ENCODE measurements around the gene METAP1. TPM values are rescaled to one million over a fixed set of nuclear protein-coding genes. Genes with fewer than 3 reads are reported as not detected.
"Not testable (repeated sequence)": the region's sequence is repeated elsewhere in the genome, so short reads cannot be mapped to it uniquely, and the experiment has no call there.

Gene METAP1
- polyA plus RNA-seq, 1 experiment: 74.0 TPM

DNA sequence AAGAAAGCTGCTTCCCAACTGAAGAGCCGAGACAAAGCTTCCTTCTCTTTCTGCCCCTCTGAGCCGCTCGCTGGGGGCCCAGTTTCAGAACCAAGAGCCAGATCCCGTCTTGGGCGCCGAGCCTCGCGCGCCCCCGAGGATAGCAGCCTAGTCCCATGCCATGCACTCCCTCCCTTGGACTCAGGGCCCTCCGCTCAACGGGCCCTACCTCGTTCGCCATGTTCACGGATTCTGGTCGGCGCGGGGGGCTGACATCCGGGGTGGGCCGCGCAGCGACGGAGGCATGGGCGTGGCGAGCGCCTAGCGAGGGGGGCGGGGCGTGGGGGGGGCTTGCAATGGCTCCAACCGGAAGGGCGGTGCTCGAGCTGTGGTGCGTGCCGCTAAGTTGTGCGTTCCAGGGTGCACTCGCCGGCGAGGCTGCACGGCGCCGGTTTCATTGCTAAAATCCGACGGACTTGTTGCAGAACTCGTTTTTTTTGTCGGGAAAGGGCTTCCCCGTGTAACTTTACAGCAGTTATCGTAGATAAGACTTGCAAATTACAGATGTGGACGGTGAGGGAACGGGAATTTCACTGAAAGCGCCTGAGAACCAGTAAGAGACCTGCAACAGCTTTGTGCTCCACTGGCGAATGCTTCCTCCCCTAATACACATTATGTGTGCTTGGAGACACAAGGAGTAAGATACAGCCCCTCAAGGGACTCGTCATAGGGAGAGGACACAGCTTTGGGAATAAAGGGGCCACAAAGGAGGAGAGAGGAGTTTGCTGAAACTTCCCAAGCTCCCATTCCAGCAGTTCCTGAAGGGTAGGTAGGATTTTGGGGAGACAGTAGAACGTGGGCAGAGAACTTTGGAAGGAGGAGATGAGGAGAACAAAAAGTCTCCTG lies 93.2 kb downstream of the METAP1 start, which contains the start of gene ADH5:
TSS of gene ADH5 (minus strand) at position 308 of the 885 bp plus-strand sequence. CDS start at position 220, 88 bp downstream.
- no peak for TF ChIP-seq CTCF (IDR thresholded peaks at IDR 0.05; ENCODE audit: low read depth, low read length)
- no peaks in the 10 kb centered on the region for H3K27me3 ChIP-seq (ENCODE audit: control insufficient read depth, insufficient read depth, low read length)
- ChIA-PET POLR2A (interaction anchor here (0.5 to 2.3 kb wide), 12 partner anchors 9 to 945 kb away, joined by 3 to 5 read pairs (median 4); partner anchors contain the start of gene METAP1), CTCF (interaction anchor here (0.6 to 1.6 kb wide), 4 partner anchors 33 to 317 kb away, joined by 4 to 6 read pairs (median 4); partner anchors contain the start of gene METAP1)
- H3K4me3 ChIP-seq (ENCODE audit: low read depth, low read length): peak within 1 kb of the TSS; percentile 90
- H3K9me3 ChIP-seq (ENCODE audit: control insufficient read depth, insufficient read depth, low read length): peaks cover 5% of the 10 kb centered on the region; the same call in 1 of the 2 replicates
- H3K27ac ChIP-seq (ENCODE audit: low read depth, low read length): peak within 1 kb of the TSS; percentile 94
- peak; percentile 55 for DNase-seq (ENCODE audit: low read depth, low spot score)

GRCh38 chr4:99090481-99091215 lies 95.1 kb downstream of the METAP1 start:
- DNase-seq (ENCODE audit: low read depth, low spot score): no peak
- Histone ChIP-seq H3K9me3 (ENCODE audit: control insufficient read depth, insufficient read depth, low read length) (peaks cover 5% of the 10 kb centered on the region; the same call in 1 of the 2 replicates), H3K27ac (ENCODE audit: low read depth, low read length) (no peak overlapping the region), H3K4me3 (ENCODE audit: low read depth, low read length) (peak overlapping the region; percentile 90), H3K27me3 (ENCODE audit: control insufficient read depth, insufficient read depth, low read length) (no peaks in the 10 kb centered on the region)
- POLR2A ChIA-PET: no interaction called here
- CTCF ChIA-PET: interaction anchor here (0.6 kb wide), 1 partner anchor 315 kb away, joined by 6 read pairs; no protein-coding TSS in a partner anchor
- TF ChIP-seq CTCF (IDR thresholded peaks at IDR 0.05; ENCODE audit: low read depth, low read length): no peak

DNA sequence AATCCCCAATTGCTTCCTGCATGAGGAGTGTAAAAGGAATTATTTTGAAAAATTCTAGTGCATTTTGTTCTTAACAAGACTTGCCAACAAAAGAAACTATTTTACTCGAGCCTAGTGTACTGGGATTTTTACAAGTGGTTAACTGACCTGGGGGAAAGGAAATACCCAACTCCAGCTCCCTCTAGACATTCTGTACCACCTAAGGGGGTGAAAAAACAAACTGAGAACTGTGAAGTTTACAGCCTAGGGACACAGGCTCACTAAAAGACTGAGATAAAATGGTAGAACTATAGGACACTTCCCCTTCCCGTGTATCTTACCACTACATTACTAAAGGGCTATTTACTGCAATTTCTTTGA lies 95.7 kb downstream of the METAP1 start:
- POLR2A ChIA-PET: no interaction called here
- DNase-seq (ENCODE audit: low read depth, low spot score): no peak
- H3K27me3 ChIP-seq (ENCODE audit: control insufficient read depth, insufficient read depth, low read length): no peaks in the 10 kb centered on the region
- CTCF ChIA-PET: no interaction called here
- H3K9me3 ChIP-seq (ENCODE audit: control insufficient read depth, insufficient read depth, low read length): peaks cover 5% of the 10 kb centered on the region; the same call in 1 of the 2 replicates
- peak overlapping the region; percentile 90 for H3K4me3 ChIP-seq (ENCODE audit: low read depth, low read length)
- no peak overlapping the region for H3K27ac ChIP-seq (ENCODE audit: low read depth, low read length)
- TF ChIP-seq CTCF (IDR thresholded peaks at IDR 0.05; ENCODE audit: low read depth, low read length): no peak

GRCh38 chr4:99091841-99092240 lies 96.3 kb downstream of the METAP1 start:
- H3K27me3 ChIP-seq (ENCODE audit: control insufficient read depth, insufficient read depth, low read length); POLR2A ChIA-PET; H3K9me3 ChIP-seq (ENCODE audit: control insufficient read depth, insufficient read depth, low read length): not testable (repeated sequence)

GRCh38 chr4:99099311-99099710 lies 103.8 kb downstream of the METAP1 start:
- ChIA-PET CTCF (interaction anchor here (1.4 kb wide), 1 partner anchor 363 kb away, joined by 4 read pairs; no protein-coding TSS in a partner anchor), POLR2A (no interaction called here)
- H3K9me3 ChIP-seq (ENCODE audit: control insufficient read depth, insufficient read depth, low read length): peaks cover 5% of the 10 kb centered on the region; the same call in 1 of the 2 replicates
- H3K27ac ChIP-seq (ENCODE audit: low read depth, low read length): no peak overlapping the region
- DNase-seq (ENCODE audit: low read depth, low spot score): no peak
- H3K27me3 ChIP-seq (ENCODE audit: control insufficient read depth, insufficient read depth, low read length): no peaks in the 10 kb centered on the region
- TF ChIP-seq CTCF (IDR thresholded peaks at IDR 0.05; ENCODE audit: low read depth, low read length): no peak
- H3K4me3 ChIP-seq (ENCODE audit: low read depth, low read length): no peak overlapping the region

More at GRCh38 chr4:99091841-99092240, 96.3 kb downstream of the METAP1 start:
- H3K27ac ChIP-seq (ENCODE audit: low read depth, low read length); CTCF ChIA-PET; DNase-seq (ENCODE audit: low read depth, low spot score); H3K4me3 ChIP-seq (ENCODE audit: low read depth, low read length): not testable (repeated sequence)

- CTCF ChIA-PET: interaction anchor here (0.9 to 1.4 kb wide), 3 partner anchors 18 to 363 kb away, joined by 3 to 4 read pairs (median 4); partner anchors contain the start of gene METAP1
- H3K27me3 ChIP-seq (ENCODE audit: control insufficient read depth, insufficient read depth, low read length); POLR2A ChIA-PET; H3K9me3 ChIP-seq (ENCODE audit: control insufficient read depth, insufficient read depth, low read length); DNase-seq (ENCODE audit: low read depth, low spot score); H3K4me3 ChIP-seq (ENCODE audit: low read depth, low read length); H3K27ac ChIP-seq (ENCODE audit: low read depth, low read length): not testable (repeated sequence)
Observed at GRCh38 chr4:99099814-99100213, 104.3 kb downstream of the METAP1 start.

Data from AG04450 (cell line).